ENCODE data around the gene FBXO2. TPM values are rescaled to one million over a fixed set of nuclear protein-coding genes. Genes with fewer than 3 reads are reported as not detected.

FBXO2 gene
- total RNA-seq, 2 donors from 2014 or later, result 1.9 to 3.0 TPM

GRCh38 chr1:11685210-11685752, 31.1 kb upstream of the FBXO2 start:
- intact Hi-C loops (cut with DNase I), result no loop called here
- DNase-seq (ENCODE audit: low spot score), result no peak

DNA sequence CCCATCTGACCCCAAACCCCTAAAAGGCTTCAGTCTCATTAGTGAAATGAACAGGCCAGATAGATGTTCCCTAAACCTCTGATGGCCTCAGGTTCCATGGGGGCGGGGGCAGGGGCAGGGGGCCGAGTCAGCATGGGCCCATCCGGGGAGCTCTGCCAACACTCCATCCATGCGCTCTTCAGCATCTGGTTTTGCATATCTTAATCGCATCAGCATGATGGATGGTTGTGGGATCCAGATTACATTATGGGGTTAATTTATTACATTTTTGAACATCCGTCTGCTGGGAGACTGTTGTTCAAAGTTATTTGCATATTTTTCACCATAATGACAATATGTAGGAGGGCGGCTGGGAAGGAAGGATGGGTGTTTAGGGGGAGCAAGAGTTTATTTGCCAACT, 29.8 kb upstream of the FBXO2 start:
- intact Hi-C loops (cut with DNase I), result no loop called here
- no peak for DNase-seq (ENCODE audit: low spot score)

GRCh38 chr1:11682799-11683198, 28.6 kb upstream of the FBXO2 start:
- intact Hi-C loops (cut with DNase I), result no loop called here
- no peak for DNase-seq (ENCODE audit: low spot score)

- DNase-seq (ENCODE audit: low spot score), result no peak
- intact Hi-C loops (cut with DNase I), result no loop called here
These were observed 28.1 kb upstream of the FBXO2 start for GRCh38 chr1:11682287-11682771.

- DNase-seq (ENCODE audit: low spot score), result peak; percentile 97
- intact Hi-C loops (cut with DNase I), result no loop called here
These were observed 27.0 kb upstream of the FBXO2 start, which contains the start of gene MAD2L2 for GRCh38 chr1:11681071-11681771. Gene MAD2L2, minus strand, starts transcription at chr1:11681148. Its CDS starts 547 bp downstream, at chr1:11680601.

DNA sequence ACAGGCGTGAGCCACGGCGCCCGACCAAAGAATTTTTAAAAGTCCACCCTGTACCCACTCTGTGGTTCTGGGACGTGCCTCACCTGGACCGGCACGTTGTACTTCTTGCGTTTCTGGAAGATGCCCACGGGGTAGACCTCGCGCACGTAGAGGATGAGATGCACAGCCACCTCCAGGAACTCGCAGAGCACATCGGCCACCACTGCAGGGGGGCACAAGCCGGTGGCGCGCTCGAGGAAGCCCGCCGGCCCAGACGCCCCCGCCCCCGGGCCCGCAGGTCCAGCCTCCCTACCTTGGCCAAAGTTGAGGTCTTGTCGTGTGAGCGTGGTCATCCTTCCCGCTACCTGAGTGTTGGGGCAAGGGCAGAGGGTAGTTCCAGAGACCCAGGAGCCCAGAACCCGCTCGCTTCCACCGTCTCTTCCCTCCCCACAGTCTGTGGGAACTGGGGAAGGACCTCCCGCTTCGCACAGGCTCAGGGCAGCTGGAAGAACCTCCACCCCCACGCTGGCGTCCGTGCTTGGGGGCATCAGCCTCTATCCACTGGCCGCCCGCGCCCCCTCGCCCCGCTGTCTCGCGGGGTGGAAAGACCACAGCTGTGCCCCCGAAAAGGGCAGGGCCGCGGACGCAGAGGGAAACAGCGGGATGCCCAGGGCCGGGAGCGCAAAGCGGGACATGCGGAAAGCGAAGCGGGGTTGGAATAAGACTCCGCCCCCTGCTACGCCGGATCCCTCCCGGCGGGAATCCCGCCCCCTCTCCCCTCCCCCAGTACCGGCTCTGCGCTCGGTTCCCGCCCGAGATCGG, 26.2 kb upstream of the FBXO2 start:
- DNase-seq (ENCODE audit: low spot score), result peak; percentile 85
- intact Hi-C loops (cut with DNase I), result no loop called here

GRCh38 chr1:11678442-11678841, 24.2 kb upstream of the FBXO2 start:
- no peak for DNase-seq (ENCODE audit: low spot score)
- intact Hi-C loops (cut with DNase I), result no loop called here

- no peak for DNase-seq (ENCODE audit: low spot score)
- intact Hi-C loops (cut with DNase I), result no loop called here
These were observed 22.3 kb upstream of the FBXO2 start for GRCh38 chr1:11676386-11677103.

GRCh38 chr1:11675325-11675724, 21.1 kb upstream of the FBXO2 start:
- intact Hi-C loops (cut with DNase I), result no loop called here
- no peak for DNase-seq (ENCODE audit: low spot score)

- intact Hi-C loops (cut with DNase I), result no loop called here
- no peak for DNase-seq (ENCODE audit: low spot score)
These were observed 20.3 kb upstream of the FBXO2 start for GRCh38 chr1:11674488-11674887.

DNA sequence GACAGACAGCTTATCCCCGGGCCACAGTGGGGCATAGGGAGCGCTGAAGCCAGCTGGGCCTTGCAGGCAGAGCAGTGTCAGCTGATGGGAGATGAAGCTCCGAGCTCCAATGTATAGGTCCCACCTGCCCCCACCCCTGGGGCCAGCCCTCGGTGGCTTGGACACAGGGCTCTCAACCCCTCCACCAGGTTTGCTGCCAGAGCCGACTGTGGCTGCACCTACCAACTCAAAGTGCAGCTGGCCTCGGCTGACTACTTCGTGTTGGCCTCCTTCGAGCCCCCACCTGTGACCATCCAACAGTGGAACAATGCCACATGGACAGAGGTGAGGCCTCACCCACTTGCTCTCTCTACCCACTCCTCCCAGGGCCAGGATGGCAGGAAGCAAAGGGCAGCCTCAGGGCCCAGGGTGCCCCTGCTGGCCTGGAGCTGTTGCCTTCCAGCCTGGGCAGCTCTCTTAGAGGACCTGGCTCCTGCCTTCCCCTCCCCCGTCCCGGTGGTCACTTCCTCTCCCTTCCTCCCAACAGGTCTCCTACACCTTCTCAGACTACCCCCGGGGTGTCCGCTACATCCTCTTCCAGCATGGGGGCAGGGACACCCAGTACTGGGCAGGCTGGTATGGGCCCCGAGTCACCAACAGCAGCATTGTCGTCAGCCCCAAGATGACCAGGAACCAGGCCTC, 19.0 kb upstream of the FBXO2 start:
- peak; percentile 53 for DNase-seq (ENCODE audit: low spot score)
- intact Hi-C loops (cut with DNase I), result no loop called here

GRCh38 chr1:11671544-11672286, 17.5 kb upstream of the FBXO2 start:
- DNase-seq (ENCODE audit: low spot score), result no peak
- intact Hi-C loops (cut with DNase I), result no loop called here

GRCh38 chr1:11671205-11671543, 16.9 kb upstream of the FBXO2 start:
- intact Hi-C loops (cut with DNase I), result no loop called here

DNA sequence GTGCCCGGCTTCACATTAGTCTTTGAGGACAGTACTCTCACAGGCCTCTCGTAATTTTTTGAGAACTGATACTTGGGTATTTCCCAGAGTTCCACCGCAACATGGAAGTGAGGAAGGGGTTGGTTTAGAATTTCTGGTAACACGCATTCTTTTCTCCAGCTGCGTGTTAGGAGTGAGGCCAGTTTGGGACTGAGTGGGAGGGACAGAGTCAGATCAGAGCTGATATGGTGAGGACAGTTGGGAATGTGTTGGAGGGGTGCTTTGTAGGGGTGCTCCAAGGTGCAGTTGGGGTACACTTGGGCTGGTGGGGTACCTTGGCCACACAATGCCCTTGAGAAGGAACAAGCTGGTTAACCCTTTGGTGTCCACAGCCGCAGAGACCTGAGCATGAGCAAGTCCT, 16.5 kb upstream of the FBXO2 start:
- no peak for DNase-seq (ENCODE audit: low spot score)
- intact Hi-C loops (cut with DNase I), result no loop called here

More at GRCh38 chr1:11671205-11671543, 16.9 kb upstream of the FBXO2 start:
- DNase-seq (ENCODE audit: low spot score), result no peak

DNA sequence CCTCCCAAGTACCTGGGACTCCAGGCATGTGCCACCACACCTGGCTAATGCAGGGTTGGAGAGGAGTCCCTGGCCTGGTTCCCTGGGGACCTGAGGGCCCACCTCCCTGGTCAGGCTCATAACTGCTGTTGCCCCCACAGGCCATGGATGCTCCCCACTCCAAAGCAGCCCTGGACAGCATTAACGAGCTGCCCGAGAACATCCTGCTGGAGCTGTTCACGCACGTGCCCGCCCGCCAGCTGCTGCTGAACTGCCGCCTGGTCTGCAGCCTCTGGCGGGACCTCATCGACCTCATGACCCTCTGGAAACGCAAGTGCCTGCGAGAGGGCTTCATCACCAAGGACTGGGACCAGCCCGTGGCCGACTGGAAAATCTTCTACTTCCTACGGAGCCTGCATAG, 14.3 kb upstream of the FBXO2 start:
- intact Hi-C loops (cut with DNase I), result no loop called here
- no peak for DNase-seq (ENCODE audit: low spot score)

GRCh38 chr1:11664336-11665065, 10.3 kb upstream of the FBXO2 start:
- no peak for DNase-seq (ENCODE audit: low spot score)
- intact Hi-C loops (cut with DNase I), result loop anchor here in 1 of 2 donors (5.0 kb wide), 1 partner anchor 53 kb away; no protein-coding TSS in a partner anchor

DNA sequence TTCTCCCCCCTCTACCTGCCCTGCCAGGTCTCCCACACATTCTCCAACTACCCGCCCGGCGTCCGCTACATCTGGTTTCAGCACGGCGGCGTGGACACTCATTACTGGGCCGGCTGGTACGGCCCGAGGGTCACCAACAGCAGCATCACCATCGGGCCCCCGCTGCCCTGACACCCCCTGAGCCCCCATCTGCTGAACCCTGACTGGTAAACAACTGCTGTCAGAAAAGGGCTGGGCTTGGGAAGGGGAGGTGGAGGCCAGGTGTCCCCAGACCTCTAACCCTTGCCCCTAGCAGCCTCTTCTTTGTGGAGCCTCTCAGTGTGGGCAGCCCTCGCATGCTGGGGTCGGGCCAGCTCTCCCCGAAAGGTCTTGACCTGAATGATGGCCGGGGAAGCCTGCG, 6.9 kb upstream of the FBXO2 start:
- intact Hi-C loops (cut with DNase I), result loop anchor here in 1 of 2 donors (5.0 kb wide), 1 partner anchor 56 kb away; no protein-coding TSS in a partner anchor
- DNase-seq (ENCODE audit: low spot score), result no peak

GRCh38 chr1:11659748-11660147, 5.5 kb upstream of the FBXO2 start:
- intact Hi-C loops (cut with DNase I), result loop anchor here in 1 of 2 donors (5.0 kb wide), 1 partner anchor 58 kb away; no protein-coding TSS in a partner anchor
- no peak for DNase-seq (ENCODE audit: low spot score)

All from posterior vena cava (tissue), 2 donors.